Measurements from ENCODE around the gene FAAP100. TPM values are rescaled to one million over a fixed set of nuclear protein-coding genes. Genes with fewer than 3 reads are reported as not detected.

Gene FAAP100, protein sequence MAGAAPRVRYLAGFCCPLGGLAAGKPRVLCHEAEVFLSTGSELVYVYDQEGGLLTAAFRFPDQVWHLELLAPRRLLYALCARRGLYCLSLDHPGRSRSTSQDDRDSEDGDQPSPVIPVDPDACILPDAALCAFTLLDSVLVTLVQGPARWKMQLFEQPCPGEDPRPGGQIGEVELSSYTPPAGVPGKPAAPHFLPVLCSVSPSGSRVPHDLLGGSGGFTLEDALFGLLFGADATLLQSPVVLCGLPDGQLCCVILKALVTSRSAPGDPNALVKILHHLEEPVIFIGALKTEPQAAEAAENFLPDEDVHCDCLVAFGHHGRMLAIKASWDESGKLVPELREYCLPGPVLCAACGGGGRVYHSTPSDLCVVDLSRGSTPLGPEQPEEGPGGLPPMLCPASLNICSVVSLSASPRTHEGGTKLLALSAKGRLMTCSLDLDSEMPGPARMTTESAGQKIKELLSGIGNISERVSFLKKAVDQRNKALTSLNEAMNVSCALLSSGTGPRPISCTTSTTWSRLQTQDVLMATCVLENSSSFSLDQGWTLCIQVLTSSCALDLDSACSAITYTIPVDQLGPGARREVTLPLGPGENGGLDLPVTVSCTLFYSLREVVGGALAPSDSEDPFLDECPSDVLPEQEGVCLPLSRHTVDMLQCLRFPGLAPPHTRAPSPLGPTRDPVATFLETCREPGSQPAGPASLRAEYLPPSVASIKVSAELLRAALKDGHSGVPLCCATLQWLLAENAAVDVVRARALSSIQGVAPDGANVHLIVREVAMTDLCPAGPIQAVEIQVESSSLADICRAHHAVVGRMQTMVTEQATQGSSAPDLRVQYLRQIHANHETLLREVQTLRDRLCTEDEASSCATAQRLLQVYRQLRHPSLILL
- total RNA-seq: 10 to 100 TPM; 36.1 to 38.6 TPM

GRCh38 chr17:81552244-81553017, at the start of gene FAAP100:
TSS of gene FAAP100 (minus strand) at chr17:81552353. CDS start at chr17:81552330, 23 bp downstream.

DNA sequence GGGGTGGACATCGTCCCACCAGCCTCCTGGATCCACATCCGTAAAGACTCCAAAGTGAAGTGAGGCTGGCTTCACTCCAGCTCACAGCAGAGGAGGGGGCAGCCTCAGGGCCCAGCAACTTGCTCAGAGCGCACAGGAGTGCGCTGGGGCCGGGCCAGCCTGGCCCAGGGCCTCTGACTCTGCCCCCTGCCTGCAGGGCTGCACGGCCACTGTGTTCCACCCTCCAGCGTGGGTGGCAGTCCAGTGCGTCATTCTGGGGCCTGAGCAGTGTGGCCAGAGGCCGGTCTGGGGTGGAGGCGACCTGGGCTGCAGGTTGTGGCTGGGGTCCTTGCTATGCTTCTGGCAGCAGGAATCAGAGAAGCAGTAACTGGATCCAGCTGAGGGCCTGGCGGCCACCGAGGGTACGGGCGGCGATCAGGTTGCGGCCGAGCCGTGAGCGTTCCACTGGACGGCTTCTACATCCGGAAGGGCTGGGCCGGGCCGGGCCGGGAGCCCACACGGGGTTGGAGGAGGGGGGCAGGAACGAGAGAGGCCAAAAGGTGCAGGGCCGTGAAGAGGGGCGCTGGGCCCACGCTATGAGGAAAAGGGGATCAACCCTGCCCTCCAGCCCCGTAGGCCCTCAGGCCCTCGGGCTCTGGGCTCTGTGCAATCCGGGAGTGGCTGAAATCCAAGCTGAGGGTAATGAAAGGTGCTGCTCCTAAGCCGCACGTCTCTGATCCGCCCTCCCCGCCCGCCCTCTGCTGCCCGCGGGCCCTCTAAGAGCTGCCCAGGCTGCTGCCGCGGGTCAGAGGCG, 24.4 kb downstream of the FAAP100 start, which contains the start of gene FSCN2:
FSCN2 (plus strand) TSS at position 787 of the 793 bp plus-strand sequence. CDS start 155 bp downstream, outside the sequence.

DNA sequence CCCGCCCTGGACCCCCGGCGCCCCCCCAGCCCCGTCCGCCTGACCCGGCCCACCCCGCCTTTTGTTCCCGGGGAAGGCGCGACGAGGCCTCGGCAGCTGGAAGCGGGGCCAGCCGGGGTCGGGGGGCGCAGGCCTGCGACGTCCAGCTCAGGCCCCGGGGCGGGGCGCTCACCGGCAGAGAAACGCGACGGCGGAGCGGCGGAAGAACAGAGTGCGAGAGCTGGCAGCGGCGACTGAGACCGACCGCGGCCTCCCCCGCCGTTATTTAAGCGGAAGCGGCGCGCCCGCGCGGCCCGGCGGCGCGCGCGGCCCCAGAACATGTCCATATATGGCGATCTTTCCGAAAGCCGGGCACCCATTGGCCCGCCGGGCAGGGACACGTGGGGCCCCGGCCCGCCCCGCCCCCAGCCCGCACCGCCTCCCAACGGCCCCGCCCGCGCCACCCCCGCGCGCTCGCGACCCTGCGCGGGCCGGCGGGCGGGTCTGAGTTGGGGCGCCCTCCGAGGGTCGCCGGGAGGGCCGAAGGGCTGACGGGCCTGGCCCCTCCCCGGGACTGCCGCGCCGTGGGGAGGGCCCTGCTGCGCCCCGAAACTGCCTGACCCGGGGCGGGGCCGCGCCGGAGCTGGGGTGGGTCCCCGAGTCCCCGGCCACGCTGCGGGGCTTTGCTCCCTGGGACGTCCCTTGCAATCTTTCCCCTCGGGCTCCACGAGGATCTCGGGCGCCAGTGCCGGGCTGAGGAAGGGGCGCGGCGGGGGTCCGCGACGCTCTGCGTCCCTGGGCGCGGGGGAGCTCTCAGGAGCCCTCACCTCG, 39.4 kb downstream of the FAAP100 start, which contains the start of gene ACTG1:
ACTG1 (minus strand) TSS at position 238 of the 810 bp plus-strand sequence. CDS start 445 bp downstream, outside the sequence.

Other genes starting within 250 kb of the FAAP100 start
- under 1 TPM in 1 of 2 experiments, not detected in 1; 0.03 TPM for gene BAHCC1, start 156.9 kb downstream of the FAAP100 start, total RNA-seq
- 1,000 to 10,000 TPM; 4,541 to 4,718 TPM for gene ACTG1, start 39.6 kb downstream of the FAAP100 start, total RNA-seq
- gene FSCN2, start 24.0 kb downstream of the FAAP100 start, total RNA-seq: under 1 TPM; 0.58 to 0.60 TPM
- gene NPLOC4, start 84.8 kb upstream of the FAAP100 start, total RNA-seq: 10 to 100 TPM; 80.8 to 81.7 TPM
- gene TSPAN10, start 84.8 kb upstream of the FAAP100 start, total RNA-seq: under 1 TPM; 0.48 TPM
- gene PDE6G, start 104.2 kb upstream of the FAAP100 start, total RNA-seq: 10 to 100 TPM; 67.0 to 71.9 TPM
- 10 to 100 TPM; 56.5 to 59.1 TPM for gene OXLD1, start 114.3 kb upstream of the FAAP100 start, total RNA-seq
- 10 to 100 TPM; 27.1 to 31.8 TPM for gene CCDC137, start 114.4 kb upstream of the FAAP100 start, total RNA-seq
- gene ARL16, start 131.4 kb upstream of the FAAP100 start, total RNA-seq: 10 to 100 TPM; 19.2 to 21.1 TPM
- gene HGS, start 131.7 kb upstream of the FAAP100 start, total RNA-seq: 100 to 1,000 TPM; 112 to 125 TPM
- 10 to 100 TPM; 56.0 to 58.2 TPM for gene MRPL12, start 151.0 kb upstream of the FAAP100 start, total RNA-seq
- gene SLC25A10, start 159.9 kb upstream of the FAAP100 start, total RNA-seq: 10 to 100 TPM; 18.1 to 19.5 TPM

Data from activated naive CD4-positive, alpha-beta T cell treated with anti-CD3 and anti-CD28 coated beads, Interleukin-2, amount 10 ng/mL, durations not matched to agents 5 hours and 36 hours (primary cell).